CD4-positive, alpha-beta T cell (primary cell): ENCODE measurements around the gene LRRC75B. TPM values are rescaled to one million over a fixed set of nuclear protein-coding genes. Genes with fewer than 3 reads are reported as not detected.

Experiments
- ATAC-seq: fragments of 200-7000 bp; cut with Tn5 transposase; one replicate; pipeline ENCODE4 v1.10.0; 2022; ENCODE audit warnings: mild to moderate bottlenecking; ENCODE audit not compliant: poor library complexity
- CTCF ChIA-PET: fragments of 350-600 bp; sonication (Branson Sonifier 250); formaldehyde crosslinking; loops from one replicate; lab custom pipeline; 2021; ENCODE audit warnings: antibody characterized with exemption, inconsistent platforms; lab: Charles Lee
- POLR2A ChIA-PET: fragments of 350-600 bp; sonication (Branson Sonifier 250); formaldehyde crosslinking; loops from one replicate; lab custom pipeline; 2021; ENCODE audit warnings: antibody characterized with exemption, inconsistent platforms; lab: Charles Lee
- DNase-seq, 14 experiments: peaks; one replicate each; pipeline ENCODE4 v3.0.0-alpha.2; 2013 to 2020; ENCODE audit warnings: mixed read lengths in 2 of 14
- H3K27ac ChIP-seq, 2 donors: one replicate each; pipeline versions ENCODE4 v1.5.1 to v1.7.0; 2013; ENCODE audit warnings: low read length in 2 of 2, low read depth in 1 of 2, mild to moderate bottlenecking in 1 of 2
- H3K27me3 ChIP-seq, 2 experiments: 1 replicate in 1 of 2; 2 replicates in 1 of 2; pipeline versions ENCODE4 v1.6.1 to v1.7.0; 2013; ENCODE audit warnings: low read length in 2 of 2, control low read depth in 1 of 2, mild to moderate bottlenecking in 1 of 2, moderate library complexity in 1 of 2; ENCODE audit not compliant: insufficient read depth in 2 of 2, control insufficient read depth in 1 of 2
- H3K36me3 ChIP-seq: one replicate; pipeline ENCODE4 v1.6.1; 2013; ENCODE audit warnings: low read length, control low read depth; ENCODE audit not compliant: insufficient read depth
- H3K4me1 ChIP-seq: one replicate; pipeline ENCODE4 v1.6.1; 2013; ENCODE audit warnings: low read length, control low read depth; ENCODE audit not compliant: insufficient read depth
- H3K4me3 ChIP-seq: one replicate; pipeline ENCODE4 v1.5.1; 2013; ENCODE audit warnings: mild to moderate bottlenecking, low read length, moderate library complexity
- H3K9me3 ChIP-seq, 2 experiments: 1 replicate in 1 of 2; 2 replicates in 1 of 2; pipeline versions ENCODE4 v1.6.1 to v1.7.0; 2013; ENCODE audit warnings: low read length in 2 of 2, mild to moderate bottlenecking in 2 of 2, control low read depth in 1 of 2, moderate library complexity in 1 of 2; ENCODE audit not compliant: control insufficient read depth in 1 of 2, insufficient read depth in 1 of 2
- H3K27ac Mint-ChIP-seq: one replicate; pipeline ENCODE4 v1.8.0; 2020; ENCODE audit warnings: mixed read lengths
- H3K27me3 Mint-ChIP-seq: one replicate; pipeline ENCODE4 v1.8.0; 2021; ENCODE audit warnings: mixed read lengths
- H3K36me3 Mint-ChIP-seq: one replicate; pipeline ENCODE4 v1.8.0; 2021; ENCODE audit warnings: low read depth, mixed read lengths
- H3K4me1 Mint-ChIP-seq: one replicate; pipeline ENCODE4 v1.8.0; 2021; ENCODE audit warnings: low read depth, mixed read lengths
- H3K4me3 Mint-ChIP-seq: one replicate; pipeline ENCODE4 v1.8.0; 2020; ENCODE audit warnings: mild to moderate bottlenecking, mixed read lengths
- H3K9me3 Mint-ChIP-seq: one replicate; pipeline ENCODE4 v1.8.0; 2020; ENCODE audit warnings: mixed read lengths
- CTCF ChIP-seq: fragments of 200-600 bp; IDR thresholded peaks from one replicate; pipeline ENCODE4 v1.8.0; 2022; ENCODE audit warnings: antibody characterized with exemption, mild to moderate bottlenecking
- intact Hi-C, 2 experiments: fragments of 100-400 bp; cut with DNase I in 1 of 2; cut with micrococcal nuclease in 1 of 2; formaldehyde crosslinking; loops; one replicate each; pipeline versions ENCODE4 v1.15.1 to v1.9.0; 2023 to 2025; cut with DNase I, micrococcal nuclease
- total RNA-seq, 174 experiments: library from RNA in 2 of 174; stranded (reverse) in 2 of 174; gene quantifications; one replicate each; pipeline ENCODE4 v1.2.3 and lab custom pipeline; 2021 to 2026

LRRC75B gene
- total RNA-seq, 2 experiments from 2014 or later = not detected

- intact Hi-C loops = no loop called here
- no peak overlapping the region for H3K27ac ChIP-seq
- no peaks in the 10 kb centered on the region for H3K9me3 ChIP-seq
- H3K4me1 Mint-ChIP-seq = no peaks in the 10 kb centered on the region
- no peak for TF ChIP-seq CTCF
- H3K36me3 Mint-ChIP-seq = peaks cover 56% of the 10 kb centered on the region
- H3K4me1 ChIP-seq = no peaks in the 10 kb centered on the region
- H3K27me3 ChIP-seq = no peaks in the 10 kb centered on the region
- CTCF ChIA-PET = no interaction called here
- H3K9me3 Mint-ChIP-seq = no peaks in the 10 kb centered on the region
- H3K4me3 Mint-ChIP-seq = no peak overlapping the region
- H3K27ac Mint-ChIP-seq = no peak overlapping the region
- DNase-seq (no peak), ATAC-seq (no peak)
- POLR2A ChIA-PET = no interaction called here
- H3K36me3 ChIP-seq = peaks cover 52% of the 10 kb centered on the region
- H3K4me3 ChIP-seq = no peak overlapping the region
- no peaks in the 10 kb centered on the region for H3K27me3 Mint-ChIP-seq
Measured at GRCh38 chr22:24540470-24540869, 52.4 kb downstream of the LRRC75B start.

GRCh38 chr22:24536089-24536488, 56.8 kb downstream of the LRRC75B start:
- Histone ChIP-seq H3K4me1 (no peaks in the 10 kb centered on the region), H3K27ac (no peak overlapping the region), H3K4me3 (no peak overlapping the region), H3K27me3 (no peaks in the 10 kb centered on the region), H3K36me3 (peaks cover 12% of the 10 kb centered on the region), H3K9me3 (no peaks in the 10 kb centered on the region)
- H3K4me3 Mint-ChIP-seq = no peak overlapping the region
- CTCF ChIA-PET = no interaction called here
- H3K27me3 Mint-ChIP-seq = no peaks in the 10 kb centered on the region
- DNase-seq (no peak), ATAC-seq (no peak)
- H3K4me1 Mint-ChIP-seq = no peaks in the 10 kb centered on the region
- intact Hi-C loops = no loop called here
- POLR2A ChIA-PET = no interaction called here
- peaks cover 22% of the 10 kb centered on the region for H3K36me3 Mint-ChIP-seq
- no peak overlapping the region for H3K27ac Mint-ChIP-seq
- no peak for TF ChIP-seq CTCF
- no peaks in the 10 kb centered on the region for H3K9me3 Mint-ChIP-seq

Other genes starting within 250 kb of the LRRC75B start
- gene ADORA2A, start 165.5 kb downstream of the LRRC75B start, total RNA-seq = 10 to 100 TPM; 15.5 to 16.4 TPM
- gene UPB1, start 97.7 kb downstream of the LRRC75B start, total RNA-seq = 1 to 10 TPM; 2.7 to 3.7 TPM
- gene GUCD1, start 37.9 kb downstream of the LRRC75B start, total RNA-seq = 10 to 100 TPM; 60.9 to 68.3 TPM
- gene SNRPD3, start 37.1 kb downstream of the LRRC75B start, total RNA-seq = 10 to 100 TPM; 31.0 to 31.5 TPM
- 10 to 100 TPM; 19.7 to 20.1 TPM for gene GGT1, start 10.1 kb upstream of the LRRC75B start, total RNA-seq
- gene PIWIL3, start 181.6 kb upstream of the LRRC75B start, total RNA-seq = not detected
- gene SGSM1, start 213.1 kb upstream of the LRRC75B start, total RNA-seq = 1 to 10 TPM; 1.3 to 1.9 TPM